Measurements from ENCODE around the gene MICU2. TPM values are rescaled to one million over a fixed set of nuclear protein-coding genes. Genes with fewer than 3 reads are reported as not detected.

The MICU2 gene
- total RNA-seq, 2 experiments from 2014 or later = 28.0 to 30.5 TPM

DNA sequence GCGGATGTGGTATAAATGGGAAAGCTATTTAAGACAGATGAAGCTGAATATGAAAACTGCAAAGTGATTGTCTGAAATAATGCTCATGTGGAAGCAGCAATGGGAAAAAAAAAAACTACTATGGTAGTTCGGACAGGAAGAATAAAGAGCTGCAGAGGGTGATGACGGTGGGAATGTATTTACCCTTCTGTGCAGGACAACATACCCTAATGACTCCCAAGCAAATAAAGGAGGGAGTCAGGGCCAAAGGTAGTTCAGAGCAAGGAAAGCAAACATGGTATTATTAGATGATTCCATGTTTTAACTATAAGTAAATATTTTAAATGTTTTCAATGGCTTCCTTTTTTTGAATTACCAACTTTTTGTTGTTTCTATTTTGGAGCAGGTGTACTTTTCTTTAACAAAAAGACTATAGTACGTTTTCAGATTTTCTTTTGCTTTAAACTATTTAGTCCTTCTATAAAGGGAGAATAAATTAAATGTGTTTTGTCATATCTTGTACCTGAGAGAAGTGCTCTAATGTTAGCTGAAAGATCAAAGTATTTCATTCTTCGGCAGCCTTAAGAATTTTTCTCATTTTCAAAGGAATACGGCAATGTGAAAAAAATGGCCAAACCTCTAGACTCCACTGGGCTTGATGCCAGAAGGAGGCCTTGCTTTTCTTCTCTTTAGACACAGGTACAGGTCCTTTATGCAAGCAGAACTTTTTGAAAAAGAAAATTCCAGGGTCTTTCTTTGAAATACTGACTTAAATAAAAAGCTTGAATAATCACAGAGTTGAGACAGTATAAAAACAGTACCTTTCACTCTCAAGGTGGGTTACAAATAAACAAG is 77.0 kb downstream of the MICU2 start:
- Mint-ChIP-seq H3K27me3 (no peaks in the 10 kb centered on the region), H3K9me3 (no peaks in the 10 kb centered on the region), H3K4me3 (no peak overlapping the region), H3K27ac (no peak overlapping the region), H3K4me1 (ENCODE audit: low read depth) (peaks cover 10% of the 10 kb centered on the region), H3K36me3 (ENCODE audit: low read depth) (peaks cover 6% of the 10 kb centered on the region)
- intact Hi-C loops (cut with micrococcal nuclease) = no loop called here
- no peak for ATAC-seq
- POLR2A ChIA-PET = no interaction called here
- no peak for DNase-seq
- TF ChIP-seq, protein P1, sequence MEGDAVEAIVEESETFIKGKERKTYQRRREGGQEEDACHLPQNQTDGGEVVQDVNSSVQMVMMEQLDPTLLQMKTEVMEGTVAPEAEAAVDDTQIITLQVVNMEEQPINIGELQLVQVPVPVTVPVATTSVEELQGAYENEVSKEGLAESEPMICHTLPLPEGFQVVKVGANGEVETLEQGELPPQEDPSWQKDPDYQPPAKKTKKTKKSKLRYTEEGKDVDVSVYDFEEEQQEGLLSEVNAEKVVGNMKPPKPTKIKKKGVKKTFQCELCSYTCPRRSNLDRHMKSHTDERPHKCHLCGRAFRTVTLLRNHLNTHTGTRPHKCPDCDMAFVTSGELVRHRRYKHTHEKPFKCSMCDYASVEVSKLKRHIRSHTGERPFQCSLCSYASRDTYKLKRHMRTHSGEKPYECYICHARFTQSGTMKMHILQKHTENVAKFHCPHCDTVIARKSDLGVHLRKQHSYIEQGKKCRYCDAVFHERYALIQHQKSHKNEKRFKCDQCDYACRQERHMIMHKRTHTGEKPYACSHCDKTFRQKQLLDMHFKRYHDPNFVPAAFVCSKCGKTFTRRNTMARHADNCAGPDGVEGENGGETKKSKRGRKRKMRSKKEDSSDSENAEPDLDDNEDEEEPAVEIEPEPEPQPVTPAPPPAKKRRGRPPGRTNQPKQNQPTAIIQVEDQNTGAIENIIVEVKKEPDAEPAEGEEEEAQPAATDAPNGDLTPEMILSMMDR (IDR thresholded peaks at IDR 0.05) = no peak
- CTCF ChIA-PET = interaction anchor here (0.8 kb wide), 1 partner anchor 14 kb away, joined by 3 read pairs; no protein-coding TSS in a partner anchor

DNA sequence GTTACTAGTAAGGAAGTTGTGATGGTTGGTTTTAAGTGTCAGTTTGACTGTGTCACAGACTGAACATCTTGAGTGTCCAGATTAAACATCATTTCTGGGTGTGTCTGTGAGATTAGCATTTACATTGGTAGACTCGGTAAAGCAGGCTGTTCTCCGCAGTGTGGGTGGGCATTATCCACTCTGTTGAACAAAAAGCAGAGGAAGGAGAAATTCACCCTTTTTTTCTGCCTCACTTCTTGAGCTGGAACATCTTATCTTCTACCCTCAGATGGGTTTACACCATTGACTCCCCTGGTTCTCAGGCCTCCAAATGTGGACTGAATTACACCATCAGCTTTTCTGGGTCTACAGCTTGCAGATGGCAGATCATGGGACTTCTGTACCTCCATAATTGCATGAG is 81.1 kb downstream of the MICU2 start:
- H3K4me1 Mint-ChIP-seq (ENCODE audit: low read depth) = no peaks in the 10 kb centered on the region
- DNase-seq (no peak), ATAC-seq (no peak)
- ChIA-PET POLR2A (no interaction called here), CTCF (interaction anchor here (1.6 kb wide), 1 partner anchor 9 kb away, joined by 3 read pairs; no protein-coding TSS in a partner anchor)
- no peaks in the 10 kb centered on the region for H3K9me3 Mint-ChIP-seq
- TF ChIP-seq, protein P1 (IDR thresholded peaks at IDR 0.05) = no peak
- H3K4me3 Mint-ChIP-seq = no peak overlapping the region
- no peaks in the 10 kb centered on the region for H3K27me3 Mint-ChIP-seq
- H3K27ac Mint-ChIP-seq = no peak overlapping the region
- peaks cover 11% of the 10 kb centered on the region for H3K36me3 Mint-ChIP-seq (ENCODE audit: low read depth)
- intact Hi-C loops (cut with micrococcal nuclease) = no loop called here

DNA sequence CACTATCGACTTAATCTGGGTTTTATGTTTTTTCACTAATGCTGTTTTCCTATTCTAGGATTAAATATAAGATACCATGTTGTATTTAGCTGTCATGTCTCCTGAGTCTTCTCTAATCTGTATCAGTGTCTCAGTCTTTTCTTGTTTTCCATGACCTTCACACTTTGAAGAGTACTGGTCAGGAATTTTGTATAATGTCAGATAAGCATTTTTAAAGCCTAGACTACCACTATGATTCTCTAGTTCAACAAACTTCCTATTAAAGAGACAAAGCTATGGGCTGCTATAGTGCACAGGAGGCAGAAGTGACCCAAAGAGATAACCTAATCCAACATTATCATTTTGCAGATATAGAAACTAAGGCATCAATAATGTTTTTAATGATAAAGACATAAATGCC is 81.8 kb downstream of the MICU2 start:
- TF ChIP-seq, protein P1 (IDR thresholded peaks at IDR 0.05) = no peak
- CTCF ChIA-PET = interaction anchor here (1.6 kb wide), 1 partner anchor 10 kb away, joined by 3 read pairs; no protein-coding TSS in a partner anchor
- no peaks in the 10 kb centered on the region for H3K9me3 Mint-ChIP-seq
- intact Hi-C loops (cut with micrococcal nuclease) = no loop called here
- POLR2A ChIA-PET = no interaction called here
- no peaks in the 10 kb centered on the region for H3K4me1 Mint-ChIP-seq (ENCODE audit: low read depth)
- H3K36me3 Mint-ChIP-seq (ENCODE audit: low read depth) = peaks cover 11% of the 10 kb centered on the region
- H3K27me3 Mint-ChIP-seq = no peaks in the 10 kb centered on the region
- H3K27ac Mint-ChIP-seq = no peak overlapping the region
- DNase-seq (no peak), ATAC-seq (no peak)
- no peak overlapping the region for H3K4me3 Mint-ChIP-seq

DNA sequence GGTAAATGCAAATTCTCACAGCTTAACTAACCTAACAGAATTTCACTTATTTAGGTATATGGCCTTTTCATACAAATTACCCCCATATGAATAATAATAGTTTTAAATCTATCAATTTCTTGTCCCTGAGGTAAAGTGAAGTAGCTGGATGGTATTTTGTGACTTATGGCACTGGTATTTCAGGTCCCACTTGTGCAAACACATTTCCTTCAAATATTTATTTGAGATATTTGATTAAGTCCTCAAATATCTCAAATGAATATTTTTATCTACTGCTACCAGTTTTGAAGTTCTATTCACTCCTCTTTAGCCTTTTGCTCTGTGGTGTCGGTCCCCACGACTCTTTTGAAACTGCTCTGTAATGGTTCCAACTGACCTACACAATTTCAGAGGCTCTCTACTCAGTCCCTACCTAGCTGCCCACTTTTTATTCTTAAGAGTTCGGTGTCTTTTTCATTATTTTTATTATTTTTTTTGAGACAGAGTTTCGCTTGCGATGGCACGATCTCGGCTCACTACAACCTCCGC is 85.3 kb downstream of the MICU2 start:
- no peak for ATAC-seq
- ChIA-PET CTCF (no interaction called here), POLR2A (no interaction called here)
- intact Hi-C loops (cut with micrococcal nuclease) = no loop called here
- Mint-ChIP-seq H3K27ac (no peak overlapping the region), H3K4me1 (ENCODE audit: low read depth) (no peaks in the 10 kb centered on the region), H3K4me3 (no peak overlapping the region), H3K36me3 (ENCODE audit: low read depth) (peaks cover 10% of the 10 kb centered on the region), H3K27me3 (no peaks in the 10 kb centered on the region), H3K9me3 (no peaks in the 10 kb centered on the region)
- no peak for DNase-seq
- TF ChIP-seq, protein P1 (IDR thresholded peaks at IDR 0.05) = no peak

DNA sequence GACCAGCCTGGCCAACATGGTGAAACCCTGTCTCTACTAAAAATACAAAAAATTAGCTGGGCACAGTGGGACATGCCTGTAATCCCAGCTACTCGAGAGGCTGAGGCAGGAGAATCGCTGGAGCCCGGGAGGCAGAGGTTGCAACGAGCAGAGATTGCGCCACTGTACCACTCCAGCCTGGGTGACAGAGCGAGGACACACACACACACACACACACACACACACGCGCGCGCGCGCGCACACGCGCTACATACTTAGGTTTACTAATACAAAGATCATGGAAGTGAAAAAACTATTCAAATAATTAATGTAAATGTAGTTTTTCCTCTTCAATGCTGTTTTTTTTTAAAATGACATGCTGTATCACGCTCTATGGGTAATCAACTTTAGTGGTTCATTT is 86.4 kb downstream of the MICU2 start:
- H3K4me1 Mint-ChIP-seq (ENCODE audit: low read depth) = no peaks in the 10 kb centered on the region
- H3K27me3 Mint-ChIP-seq = no peaks in the 10 kb centered on the region
- no peaks in the 10 kb centered on the region for H3K9me3 Mint-ChIP-seq
- CTCF ChIA-PET = no interaction called here
- H3K27ac Mint-ChIP-seq = no peak overlapping the region
- H3K4me3 Mint-ChIP-seq = no peak overlapping the region
- ATAC-seq = no peak
- POLR2A ChIA-PET = no interaction called here
- intact Hi-C loops (cut with micrococcal nuclease) = no loop called here
- TF ChIP-seq, protein P1 (IDR thresholded peaks at IDR 0.05) = no peak
- H3K36me3 Mint-ChIP-seq (ENCODE audit: low read depth) = peaks cover 15% of the 10 kb centered on the region
- DNase-seq = no peak

Measured in activated CD8-positive, alpha-beta T cell treated with anti-CD3 and anti-CD28 coated beads for 36 hours (primary cell).